WTC11 (cell line): Measurements from ENCODE around the gene CNTNAP2. TPM values are rescaled to one million over a fixed set of nuclear protein-coding genes. Genes with fewer than 3 reads are reported as not detected.

Experiments used
- ATAC-seq: fragments of 200-7000 bp; cut with Tn5 transposase; 2 replicates; pipeline ENCODE4 v1.10.0; 2021; ENCODE audit warnings: mild to moderate bottlenecking, moderate library complexity
- CTCF ChIA-PET: fragments of 300-600 bp; sonication (Branson Sonifier 250); formaldehyde crosslinking; loops from one replicate; lab custom pipeline; 2021; ENCODE audit warnings: antibody characterized with exemption; lab: Charles Lee
- POLR2A ChIA-PET: fragments of 350-600 bp; sonication (Branson Sonifier 250); formaldehyde crosslinking; loops from one replicate; lab custom pipeline; 2021; ENCODE audit warnings: antibody characterized with exemption; lab: Charles Lee
- DNase-seq: peaks from one replicate; pipeline ENCODE4 v3.0.0; 2021; ENCODE audit warnings: low spot score
- H3K27ac Mint-ChIP-seq: 2 replicates; pipeline ENCODE4 v1.8.0; 2021; ENCODE audit warnings: mixed read lengths
- H3K27me3 Mint-ChIP-seq: 2 replicates; pipeline ENCODE4 v1.8.0; 2021; ENCODE audit warnings: low read depth, mild to moderate bottlenecking, moderate library complexity, mixed read lengths
- H3K36me3 Mint-ChIP-seq: 2 replicates; pipeline ENCODE4 v1.8.0; 2021; ENCODE audit warnings: mixed read lengths
- H3K4me1 Mint-ChIP-seq: 2 replicates; pipeline ENCODE4 v1.8.0; 2022; ENCODE audit warnings: mixed read lengths
- H3K4me3 Mint-ChIP-seq: 2 replicates; pipeline ENCODE4 v1.8.0; 2021; ENCODE audit warnings: mild to moderate bottlenecking, moderate library complexity, mixed read lengths
- H3K9me3 Mint-ChIP-seq: 2 replicates; pipeline ENCODE4 v1.8.0; 2021; ENCODE audit warnings: mixed read lengths
- AFF4 ChIP-seq: sonication (generic); formaldehyde crosslinking; IDR thresholded peaks from 2 replicates; pipeline ENCODE4 v1.8.1; 2023; ENCODE audit warnings: mild to moderate bottlenecking, missing genetic modification reagents, borderline replicate concordance
- AR ChIP-seq: fragments of 250-450 bp; sonication (Bioruptor Pico); IDR thresholded peaks from 2 replicates; pipeline ENCODE4 v1.9.0; 2021; ENCODE audit warnings: mild to moderate bottlenecking
- ARID4B ChIP-seq: sonication (generic); formaldehyde crosslinking; IDR thresholded peaks from 2 replicates; pipeline ENCODE4 v1.8.0; 2023; ENCODE audit warnings: missing genetic modification reagents, mild to moderate bottlenecking, borderline replicate concordance
- ATF6 ChIP-seq: sonication (generic); formaldehyde crosslinking; IDR thresholded peaks from 2 replicates; pipeline ENCODE4 v1.8.1; 2023; ENCODE audit warnings: mild to moderate bottlenecking, missing genetic modification reagents
- CREM ChIP-seq: sonication (generic); formaldehyde crosslinking; IDR thresholded peaks from 2 replicates; pipeline ENCODE4 v1.8.1; 2022; ENCODE audit warnings: mild to moderate bottlenecking, missing genetic modification reagents, moderate library complexity
- EMX1 ChIP-seq: fragments of 250-450 bp; sonication (Bioruptor Pico); IDR thresholded peaks from 2 replicates; pipeline ENCODE4 v1.8.0; 2021; ENCODE audit warnings: mild to moderate bottlenecking
- ESRRA ChIP-seq: sonication (generic); formaldehyde crosslinking; IDR thresholded peaks from 2 replicates; pipeline ENCODE4 v1.8.1; 2022; ENCODE audit warnings: mild to moderate bottlenecking, missing genetic modification reagents, borderline replicate concordance
- GTF2I ChIP-seq: fragments of 250-450 bp; sonication (Bioruptor Pico); conservative IDR thresholded peaks from 2 replicates; pipeline ENCODE4 v1.4.0; 2021; ENCODE audit warnings: mild to moderate bottlenecking
- HMGA2 ChIP-seq: fragments of 250-450 bp; sonication (Bioruptor Pico); IDR thresholded peaks from 2 replicates; pipeline ENCODE4 v1.4.0; 2021; ENCODE audit warnings: mild to moderate bottlenecking, moderate library complexity
- MXD4 ChIP-seq: fragments of 250-450 bp; sonication (Bioruptor Pico); IDR thresholded peaks from 2 replicates; pipeline ENCODE4 v1.8.0; 2021; ENCODE audit warnings: mild to moderate bottlenecking, moderate library complexity, borderline replicate concordance
- NR3C1 ChIP-seq: sonication (generic); formaldehyde crosslinking; conservative IDR thresholded peaks from 2 replicates; pipeline ENCODE4 v1.8.1; 2023; ENCODE audit warnings: low read depth, mild to moderate bottlenecking, missing genetic modification reagents
- PRDM15 ChIP-seq: sonication (generic); formaldehyde crosslinking; IDR thresholded peaks from 2 replicates; pipeline ENCODE4 v1.8.0; 2022; ENCODE audit warnings: missing genetic modification reagents
- PRRX2 ChIP-seq: fragments of 250-450 bp; sonication (Bioruptor Pico); IDR thresholded peaks from 2 replicates; pipeline ENCODE4 v1.8.0; 2021; ENCODE audit warnings: mild to moderate bottlenecking
- RELA ChIP-seq: sonication (generic); formaldehyde crosslinking; IDR thresholded peaks from 2 replicates; pipeline ENCODE4 v1.8.1; 2022; ENCODE audit warnings: missing genetic modification reagents, mild to moderate bottlenecking, borderline replicate concordance
- SOX15 ChIP-seq: fragments of 250-450 bp; sonication (Bioruptor Pico); IDR thresholded peaks from 2 replicates; pipeline ENCODE4 v1.9.0; 2021; ENCODE audit warnings: mild to moderate bottlenecking
- TCF7 ChIP-seq: sonication (generic); formaldehyde crosslinking; IDR thresholded peaks from 2 replicates; pipeline ENCODE4 v1.8.0; 2022; ENCODE audit warnings: mild to moderate bottlenecking, low read depth, missing genetic modification reagents, moderate library complexity
- ZNF121 ChIP-seq: sonication (generic); formaldehyde crosslinking; IDR thresholded peaks from 2 replicates; pipeline ENCODE4 v1.8.0; 2023; ENCODE audit warnings: missing genetic modification reagents
- ZNF138 ChIP-seq: sonication (generic); formaldehyde crosslinking; conservative IDR thresholded peaks from 2 replicates; pipeline ENCODE4 v1.8.1; 2022; ENCODE audit warnings: mild to moderate bottlenecking, moderate library complexity, missing genetic modification reagents
- ZNF232 ChIP-seq: sonication (generic); formaldehyde crosslinking; IDR thresholded peaks from 2 replicates; pipeline ENCODE4 v1.8.0; 2022; ENCODE audit warnings: mild to moderate bottlenecking, missing genetic modification reagents
- ZNF416 ChIP-seq: fragments of 250-450 bp; sonication (Bioruptor Pico); IDR thresholded peaks from 2 replicates; pipeline ENCODE4 v1.9.0; 2021; ENCODE audit warnings: mild to moderate bottlenecking, inconsistent platforms
- total RNA-seq: library from RNA; stranded (reverse); gene quantifications from 3 replicates; pipeline ENCODE4 v1.2.3, GENCODE V29; 2021

The CNTNAP2 gene
- total RNA-seq, 1 experiment from 2014 or later, result 63.8 TPM

- TF ChIP-seq AFF4 (no peak), ZNF232 (CRISPR knock-in tag) (no peak), EMX1 (no peak), PRDM15 (CRISPR knock-in tag) (no peak), SOX15 (CRISPR knock-in tag) (no peak), CREM (CRISPR knock-in tag) (no peak), ESRRA (CRISPR knock-in tag) (no peak), RELA (CRISPR knock-in tag) (no peak), PRRX2 (CRISPR knock-in tag) (no peak), HMGA2 (CRISPR knock-in tag) (no peak), ZNF138 (CRISPR knock-in tag) (no peak)
- TF ChIP-seq, all 79 proteins: peak for 0
These were observed 1687.4 kb downstream of the CNTNAP2 start (continued) for GRCh38 chr7:147804032-147804431.

GRCh38 chr7:147805996-147806576 is 1689.5 kb downstream of the CNTNAP2 start:
- ChIA-PET CTCF (interaction anchor here (0.9 kb wide), 1 partner anchor 374 kb away, joined by 3 read pairs; no protein-coding TSS in a partner anchor), POLR2A (no interaction called here)
- Mint-ChIP-seq H3K27ac (no peak overlapping the region), H3K4me3 (no peak overlapping the region), H3K9me3 (peaks cover 17% of the 10 kb centered on the region), H3K27me3 (no peaks in the 10 kb centered on the region; the same call in 1 of the 2 replicates), H3K4me1 (0 out of 2 replicates have a peak, but pooled peaks cover 8% of the 10 kb centered on the region), H3K36me3 (peaks cover 8% of the 10 kb centered on the region)
- DNase-seq, result no peak
- no peak for ATAC-seq
- TF ChIP-seq MXD4 (CRISPR knock-in tag), result no peak
- no peak for TF ChIP-seq ATF6 (CRISPR knock-in tag)
- no peak for TF ChIP-seq NR3C1 (CRISPR knock-in tag)
- TF ChIP-seq GTF2I (CRISPR knock-in tag), result no peak
- TF ChIP-seq TCF7 (CRISPR knock-in tag), result no peak
- TF ChIP-seq ESRRA (CRISPR knock-in tag), result no peak
- no peak for TF ChIP-seq ARID4B
- TF ChIP-seq ZNF416, result no peak
- no peak for TF ChIP-seq ZNF121 (CRISPR knock-in tag)
- TF ChIP-seq SOX15 (CRISPR knock-in tag), result no peak
- no peak for TF ChIP-seq AR (CRISPR knock-in tag)
- no peak for TF ChIP-seq RELA (CRISPR knock-in tag)
